ENCODE results near the gene CLEC10A.

- TF ChIP-seq CTCF (conservative IDR thresholded peaks at IDR 0.05), result no peak
- TF ChIP-seq ZFX (IDR thresholded peaks at IDR 0.05), result no peak
These were observed 36.9 kb downstream of the CLEC10A start for GRCh38 chr17:7043182-7043496.

Data from C4-2B (cell line).